A549 (cell line): ENCODE measurements around the gene HOXD10.

Source experiments
- CTCF ChIP-seq: fragments of >200 bp; sonication (Bioruptor Twin); formaldehyde crosslinking; IDR thresholded peaks from 3 replicates; pipeline ENCODE4 v1.5.1; 2016
- MAFK ChIP-seq: fragments of 450-650 bp; IDR thresholded peaks from 2 replicates; pipeline ENCODE4 v1.6.1; 2014; ENCODE audit not compliant: partially characterized antibody
- MYC ChIP-seq: IDR thresholded peaks from 2 replicates; pipeline ENCODE4 v1.6.1; 2012; ENCODE audit warnings: mild to moderate bottlenecking, inconsistent platforms, low read length, improper control_type of control experiment, borderline replicate concordance
- POLR2A ChIP-seq: IDR thresholded peaks from 2 replicates; pipeline ENCODE4 v1.6.1; 2012; ENCODE audit warnings: mild to moderate bottlenecking, low read length
- POLR2AphosphoS2 ChIP-seq: conservative IDR thresholded peaks from 2 replicates; pipeline ENCODE4 v1.6.1; 2012; ENCODE audit warnings: low read length, improper control_type of control experiment, inconsistent platforms
- RAD21 ChIP-seq, 2 experiments: fragments of >200 bp in 1 of 2; sonication (Bioruptor Twin) in 1 of 2; formaldehyde crosslinking in 1 of 2; IDR thresholded peaks in 1 of 2; conservative IDR thresholded peaks in 1 of 2; 2 replicates in 1 of 2; 3 replicates in 1 of 2; pipeline ENCODE4 v1.6.1; 2012 to 2018; ENCODE audit warnings: inconsistent platforms in 1 of 2
- REST ChIP-seq: fragments of 200-600 bp; sonication (generic); IDR thresholded peaks from 2 replicates; pipeline ENCODE4 v1.6.1; 2016; ENCODE audit warnings: antibody characterized with exemption, mild to moderate bottlenecking, moderate library complexity
- RNF2 ChIP-seq: fragments of 200-600 bp; sonication (generic); IDR thresholded peaks from 2 replicates; pipeline ENCODE4 v1.6.1; 2016; ENCODE audit warnings: low read depth, mild to moderate bottlenecking, antibody characterized with exemption, moderate library complexity, borderline replicate concordance
- SMC3 ChIP-seq: fragments of >200 bp; sonication (Bioruptor Twin); formaldehyde crosslinking; IDR thresholded peaks from 3 replicates; pipeline ENCODE4 v1.6.1; 2018; ENCODE audit warnings: inconsistent platforms
- USF2 ChIP-seq: fragments of 450-650 bp; IDR thresholded peaks from 2 replicates; pipeline ENCODE4 v1.6.1; 2014; ENCODE audit warnings: antibody characterized with exemption
- TF ChIP-seq, protein P1 (sequence below): IDR thresholded peaks from 2 replicates; pipeline ENCODE4 v1.6.1; 2012

DNA sequence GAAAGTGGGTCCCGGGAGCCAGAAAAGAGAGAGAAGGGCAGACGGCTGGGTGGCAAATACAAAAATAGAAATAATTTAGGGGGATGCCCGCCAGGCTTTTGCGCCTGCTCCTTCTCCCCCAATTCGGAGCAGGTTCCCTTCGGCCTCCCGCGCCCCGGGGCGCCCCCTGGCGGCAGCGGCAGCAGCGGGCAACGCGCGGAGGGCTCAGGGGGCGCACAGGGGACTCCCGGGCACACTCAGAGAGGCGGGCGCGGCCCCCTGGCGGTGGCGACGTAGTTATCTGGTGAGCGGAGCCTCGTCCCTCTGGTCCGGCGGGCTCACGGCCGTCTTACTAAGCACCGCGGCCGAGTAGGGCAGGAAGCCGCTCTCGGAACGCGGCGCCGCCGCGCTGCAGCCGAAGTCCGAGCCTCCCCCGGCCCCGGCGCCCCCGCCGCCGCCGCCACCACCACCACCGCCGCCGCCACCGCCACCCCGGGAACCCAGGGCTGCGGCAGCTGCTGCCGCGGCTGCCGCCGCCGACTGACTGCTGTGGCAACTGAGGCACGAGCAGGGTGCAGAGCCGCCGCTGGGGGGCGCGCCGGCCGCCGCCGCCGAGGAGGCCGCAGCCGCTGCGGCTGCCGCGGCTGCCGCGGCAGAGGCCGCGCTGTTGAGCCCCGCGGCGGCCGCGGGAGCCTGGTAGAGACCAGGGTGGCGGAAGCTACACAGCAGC lies 36.6 kb upstream of the HOXD10 start:
- no peak for TF ChIP-seq POLR2A
- peak; percentile 93 for TF ChIP-seq CTCF
- TF ChIP-seq RNF2, result no peak
- peak; percentile 40 to 67; a peak in 4 of 5 replicates for TF ChIP-seq RAD21 (conservative IDR thresholded peaks at IDR 0.05 in 1 of 2, IDR thresholded peaks at IDR 0.05 in 1 of 2)
- TF ChIP-seq, protein P1, sequence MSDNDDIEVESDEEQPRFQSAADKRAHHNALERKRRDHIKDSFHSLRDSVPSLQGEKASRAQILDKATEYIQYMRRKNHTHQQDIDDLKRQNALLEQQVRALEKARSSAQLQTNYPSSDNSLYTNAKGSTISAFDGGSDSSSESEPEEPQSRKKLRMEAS, result no peak; the same call in 1 of the 2 replicates
- TF ChIP-seq USF2, result no peak
- no peak for TF ChIP-seq REST
- TF ChIP-seq MAFK, result no peak
- TF ChIP-seq MYC, result no peak
- TF ChIP-seq POLR2AphosphoS2, result no peak
- peak; percentile 81 for TF ChIP-seq SMC3
